ENCODE measurements around the gene EIF5.

DNA sequence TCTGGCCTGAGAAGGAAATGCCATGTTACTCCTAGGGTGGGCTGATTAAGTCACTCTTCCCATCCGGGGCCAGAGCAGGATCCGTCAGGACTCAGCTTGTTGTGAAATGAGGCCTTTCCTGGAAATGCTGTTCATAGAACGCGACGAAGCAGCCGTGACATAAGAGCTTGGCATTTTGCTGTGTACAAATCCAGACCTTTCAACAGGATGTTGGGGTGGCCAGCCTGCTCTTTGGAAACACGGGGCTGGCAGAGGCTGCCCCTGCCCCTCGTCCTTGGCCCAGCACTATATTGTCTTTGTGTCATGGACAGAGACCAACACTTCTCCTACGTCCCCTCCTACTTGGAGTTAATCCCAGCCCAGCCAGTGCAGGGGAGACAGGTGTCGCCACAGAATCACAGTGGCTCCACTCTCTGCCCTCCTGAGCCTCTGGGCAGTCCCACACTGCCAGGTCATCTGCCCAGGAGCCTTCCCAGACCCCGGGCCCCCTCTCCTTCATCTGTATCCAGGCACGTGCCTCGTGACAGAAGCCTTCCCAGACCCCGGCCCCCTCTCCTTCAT lies 18.6 kb upstream of the EIF5 start:
- TF ChIP-seq, protein P1, sequence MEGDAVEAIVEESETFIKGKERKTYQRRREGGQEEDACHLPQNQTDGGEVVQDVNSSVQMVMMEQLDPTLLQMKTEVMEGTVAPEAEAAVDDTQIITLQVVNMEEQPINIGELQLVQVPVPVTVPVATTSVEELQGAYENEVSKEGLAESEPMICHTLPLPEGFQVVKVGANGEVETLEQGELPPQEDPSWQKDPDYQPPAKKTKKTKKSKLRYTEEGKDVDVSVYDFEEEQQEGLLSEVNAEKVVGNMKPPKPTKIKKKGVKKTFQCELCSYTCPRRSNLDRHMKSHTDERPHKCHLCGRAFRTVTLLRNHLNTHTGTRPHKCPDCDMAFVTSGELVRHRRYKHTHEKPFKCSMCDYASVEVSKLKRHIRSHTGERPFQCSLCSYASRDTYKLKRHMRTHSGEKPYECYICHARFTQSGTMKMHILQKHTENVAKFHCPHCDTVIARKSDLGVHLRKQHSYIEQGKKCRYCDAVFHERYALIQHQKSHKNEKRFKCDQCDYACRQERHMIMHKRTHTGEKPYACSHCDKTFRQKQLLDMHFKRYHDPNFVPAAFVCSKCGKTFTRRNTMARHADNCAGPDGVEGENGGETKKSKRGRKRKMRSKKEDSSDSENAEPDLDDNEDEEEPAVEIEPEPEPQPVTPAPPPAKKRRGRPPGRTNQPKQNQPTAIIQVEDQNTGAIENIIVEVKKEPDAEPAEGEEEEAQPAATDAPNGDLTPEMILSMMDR (IDR thresholded peaks at IDR 0.05): peak in 3 of 4 donors; percentile 16 to 40 (median 25)
- peak; percentile 76 for TF ChIP-seq POLR2A (IDR thresholded peaks at IDR 0.05)

Measured in right lobe of liver (tissue), 4 donors.